ENCODE measurements around the gene RAB22A. TPM values are rescaled to one million over a fixed set of nuclear protein-coding genes. Genes with fewer than 3 reads are reported as not detected.

Gene RAB22A
- total and polyA plus RNA-seq, 2 donors (not counting 3 experiments of a cell fraction or from before 2014, with no cell fraction given) = 8.6 to 16.3 TPM

- ChIA-PET CTCF (no interaction called here), POLR2A (interaction anchor here (0.6 kb wide), 1 partner anchor 8 kb away, joined by 6 read pairs; no protein-coding TSS in a partner anchor)
- H3K9me3 ChIP-seq (replicated peaks; ENCODE audit: control insufficient read depth, insufficient read depth, low read length) = no peaks in the 10 kb centered on the region
- H3K4me3 ChIP-seq (replicated peaks in 1 of 3; ENCODE audit: insufficient read depth in 1 of 3, low read depth in 1 of 3, low read length in 3 of 3) = no peak overlapping the region
- no peak overlapping the region for H3K27ac ChIP-seq (ENCODE audit: insufficient read depth, low read depth, low read length)
- no peaks in the 10 kb centered on the region for H3K4me1 ChIP-seq (ENCODE audit: control insufficient read depth, extremely low read depth, insufficient read depth, low read length)
- dilution Hi-C loops (cut with MboI; ENCODE audit: extremely low pct_ligation_motif_present, low sequenced_read_pairs) = no loop called here
- H3K36me3 ChIP-seq (ENCODE audit: control insufficient read depth in 2 of 2, extremely low read depth in 1 of 2, insufficient read depth in 2 of 2, low read length in 2 of 2) = no peaks in the 10 kb centered on the region
- H4K20me1 ChIP-seq (replicated peaks; ENCODE audit: control insufficient read depth, extremely low read depth, insufficient read depth, low read length) = peaks cover 31% of the 10 kb centered on the region
- no peak overlapping the region for H3K9ac ChIP-seq (replicated peaks; ENCODE audit: extremely low read depth, insufficient read depth, low read length)
- TF ChIP-seq GATA2 (IDR thresholded peaks at IDR 0.05; ENCODE audit: insufficient read depth, insufficient read length, low read depth, low read length) (no peak), JUN (IDR thresholded peaks at IDR 0.05; ENCODE audit: borderline replicate concordance, insufficient read depth, insufficient read length, low read depth) (no peak), MYC (IDR thresholded peaks at IDR 0.05; ENCODE audit: low read depth, low read length) (no peak), MAX (IDR thresholded peaks at IDR 0.05; ENCODE audit: insufficient read depth, insufficient read length) (no peak), POLR2A (IDR thresholded peaks at IDR 0.05; ENCODE audit: low read depth, low read length) (no peak), EZH2 (IDR thresholded peaks at IDR 0.05; ENCODE audit: borderline replicate concordance, low read depth, low read length, severe bottlenecking) (no peak), POLR2AphosphoS5 (IDR thresholded peaks at IDR 0.05; ENCODE audit: insufficient read depth, low read depth, low read length) (no peak), CTCF (IDR thresholded peaks at IDR 0.05; ENCODE audit: extremely low read depth in 1 of 2, insufficient read depth in 1 of 2, low read depth in 1 of 2, low read length in 2 of 2) (no peak), FOS (IDR thresholded peaks at IDR 0.05; ENCODE audit: borderline replicate concordance, insufficient read depth, low read length) (no peak)
- no TSS peak for BruUV-seq (replicated peaks)
- intact Hi-C loops (cut with micrococcal nuclease) = no loop called here
- H3K9me1 ChIP-seq (replicated peaks; ENCODE audit: control insufficient read depth, extremely low read depth, insufficient read depth, low read length) = peaks cover 3% of the 10 kb centered on the region
- FAIRE-seq (no peak), DNase-seq (ENCODE audit: low read depth, low spot score) (no peak)
- no peak overlapping the region for H3K4me2 ChIP-seq (ENCODE audit: insufficient read depth, low read length)
- no peak overlapping the region for H2AFZ ChIP-seq (ENCODE audit: low read depth, low read length)
- H3K79me2 ChIP-seq (ENCODE audit: control insufficient read depth, insufficient read depth, low read length) = peaks cover 99% of the 10 kb centered on the region
- no peaks in the 10 kb centered on the region for H3K27me3 ChIP-seq (ENCODE audit: control insufficient read depth in 2 of 2, insufficient read depth in 2 of 2, low read length in 2 of 2)
Observed at GRCh38 chr20:58398254-58398653, 88.7 kb downstream of the RAB22A start.
